A549 (cell line): ENCODE results near the gene KIF16B. TPM values are rescaled to one million over a fixed set of nuclear protein-coding genes. Genes with fewer than 3 reads are reported as not detected.

Source experiments
- ATAC-seq, 2 experiments: fragments of 200-7000 bp in 1 of 2; fragments of >200 bp in 1 of 2; cut with Nextera tagmentation in 1 of 2; cut with Tn5 transposase in 1 of 2; 3 replicates each; pipeline versions ENCODE4 v1.8.0 to v1.9.1; 2018 to 2020; ENCODE audit warnings: mild to moderate bottlenecking in 1 of 2, moderate library complexity in 1 of 2
- CTCF ChIA-PET: fragments of 300-600 bp; sonication (Branson Sonifier 250); formaldehyde crosslinking; extraction: SDS; loops from one replicate; lab custom pipeline; 2021; ENCODE audit warnings: antibody characterized with exemption, inconsistent platforms; lab: Yijun Ruan, JAX
- POLR2A ChIA-PET: fragments of 350-600 bp; formaldehyde crosslinking; extraction: SDS; loops from one replicate; lab custom pipeline; 2021; ENCODE audit warnings: antibody characterized with exemption, inconsistent platforms; lab: Yijun Ruan, JAX
- DNase-seq, 2 experiments: peaks; one replicate each; pipeline versions ENCODE4 v3.0.0 to v3.0.0-alpha.2; 2011 to 2016; ENCODE audit warnings: low read depth in 1 of 2, low spot score in 1 of 2
- FAIRE-seq: peaks from 2 replicates; lab custom pipeline; 2011; peaks lifted over from hg19 to GRCh38; lab: Jason Lieb, UNC
- H3K27ac ChIP-seq, 2 experiments: fragments of >200 bp; sonication (Bioruptor Twin); formaldehyde crosslinking; 3 replicates each; pipeline ENCODE4 v1.5.1; 2016 to 2017
- H3K4me1 ChIP-seq: fragments of >200 bp; sonication (Bioruptor Twin); formaldehyde crosslinking; 3 replicates; pipeline ENCODE4 v1.6.1; 2016
- H3K4me2 ChIP-seq: fragments of >200 bp; sonication (Bioruptor Twin); formaldehyde crosslinking; 3 replicates; pipeline ENCODE4 v1.6.1; 2016
- H3K4me3 ChIP-seq: fragments of >200 bp; sonication (Bioruptor Twin); formaldehyde crosslinking; 3 replicates; pipeline ENCODE4 v1.5.1; 2016
- H3K9me3 ChIP-seq: fragments of >200 bp; sonication (Bioruptor Twin); formaldehyde crosslinking; 3 replicates; pipeline ENCODE4 v1.6.1; 2016
- CBX8 ChIP-seq: fragments of 200-600 bp; sonication (generic); IDR thresholded peaks from 2 replicates; pipeline ENCODE4 v1.6.1; 2016
- CHD2 ChIP-seq: fragments of 150-350 bp; IDR thresholded peaks from 2 replicates; pipeline ENCODE4 v1.6.1; 2014; ENCODE audit warnings: low read length; ENCODE audit not compliant: partially characterized antibody
- CHD4 ChIP-seq: fragments of 200-600 bp; sonication (generic); IDR thresholded peaks from 2 replicates; pipeline ENCODE4 v1.6.1; 2016; ENCODE audit warnings: antibody characterized with exemption, mild to moderate bottlenecking, borderline replicate concordance
- FOXS1 ChIP-seq: fragments of 250-450 bp; sonication (Bioruptor Pico); IDR thresholded peaks from 2 replicates; pipeline ENCODE4 v1.5.0; 2020; ENCODE audit warnings: mild to moderate bottlenecking, moderate library complexity
- GATA3 ChIP-seq: IDR thresholded peaks from 2 replicates; pipeline ENCODE4 v1.6.1; 2012; ENCODE audit warnings: borderline replicate concordance
- HDAC2 ChIP-seq: fragments of 200-600 bp; sonication (generic); IDR thresholded peaks from 2 replicates; pipeline ENCODE4 v1.6.1; 2016
- HMGXB4 ChIP-seq: fragments of 250-450 bp; sonication (Bioruptor Pico); IDR thresholded peaks from 2 replicates; pipeline ENCODE4 v1.5.0; 2021; ENCODE audit warnings: mild to moderate bottlenecking, moderate library complexity, borderline replicate concordance
- HOXB13 ChIP-seq: fragments of 250-450 bp; sonication (Bioruptor Pico); IDR thresholded peaks from 2 replicates; pipeline ENCODE4 v1.5.0; 2020; ENCODE audit warnings: low read depth, mild to moderate bottlenecking, moderate library complexity
- JUN ChIP-seq, 2 experiments: fragments of >200 bp; sonication (Bioruptor Twin); formaldehyde crosslinking; IDR thresholded peaks; 2 replicates in 1 of 2; 3 replicates in 1 of 2; pipeline ENCODE4 v1.6.1; 2016 to 2017
- JUNB ChIP-seq: fragments of >200 bp; sonication (Bioruptor Twin); formaldehyde crosslinking; IDR thresholded peaks from 2 replicates; pipeline ENCODE4 v1.6.1; 2016
- KDM1A ChIP-seq: fragments of 200-600 bp; sonication (generic); IDR thresholded peaks from 2 replicates; pipeline ENCODE4 v1.6.1; 2016; ENCODE audit warnings: low read depth, mild to moderate bottlenecking
- KDM5A ChIP-seq: fragments of 200-600 bp; sonication (generic); IDR thresholded peaks from 2 replicates; pipeline ENCODE4 v1.6.1; 2016; ENCODE audit warnings: antibody characterized with exemption, mild to moderate bottlenecking
- MAFK ChIP-seq: fragments of 450-650 bp; IDR thresholded peaks from 2 replicates; pipeline ENCODE4 v1.6.1; 2014; ENCODE audit not compliant: partially characterized antibody
- MAZ ChIP-seq: fragments of 150-350 bp; IDR thresholded peaks from 2 replicates; pipeline ENCODE4 v1.6.1; 2014; ENCODE audit warnings: antibody characterized with exemption, low read depth, low read length, borderline replicate concordance
- MYC ChIP-seq: IDR thresholded peaks from 2 replicates; pipeline ENCODE4 v1.6.1; 2012; ENCODE audit warnings: mild to moderate bottlenecking, inconsistent platforms, low read length, improper control_type of control experiment, borderline replicate concordance
- POLR2A ChIP-seq: IDR thresholded peaks from 2 replicates; pipeline ENCODE4 v1.6.1; 2012; ENCODE audit warnings: mild to moderate bottlenecking, low read length
- RAD21 ChIP-seq, 2 experiments: fragments of >200 bp in 1 of 2; sonication (Bioruptor Twin) in 1 of 2; formaldehyde crosslinking in 1 of 2; IDR thresholded peaks in 1 of 2; conservative IDR thresholded peaks in 1 of 2; 2 replicates in 1 of 2; 3 replicates in 1 of 2; pipeline ENCODE4 v1.6.1; 2012 to 2018; ENCODE audit warnings: inconsistent platforms in 1 of 2
- REST ChIP-seq: fragments of 200-600 bp; sonication (generic); IDR thresholded peaks from 2 replicates; pipeline ENCODE4 v1.6.1; 2016; ENCODE audit warnings: antibody characterized with exemption, mild to moderate bottlenecking, moderate library complexity
- RFX5 ChIP-seq: fragments of 450-650 bp; IDR thresholded peaks from 2 replicates; pipeline ENCODE4 v1.7.1; 2014; ENCODE audit warnings: antibody characterized with exemption, mild to moderate bottlenecking, moderate library complexity
- SMC3 ChIP-seq: fragments of >200 bp; sonication (Bioruptor Twin); formaldehyde crosslinking; IDR thresholded peaks from 3 replicates; pipeline ENCODE4 v1.6.1; 2018; ENCODE audit warnings: inconsistent platforms
- SREBF2 ChIP-seq: fragments of 450-650 bp; IDR thresholded peaks from 2 replicates; pipeline ENCODE4 v1.6.1; 2014; ENCODE audit warnings: mild to moderate bottlenecking, moderate library complexity
- TP53 ChIP-seq: fragments of 250-450 bp; sonication (Bioruptor Pico); IDR thresholded peaks from 2 replicates; pipeline ENCODE4 v1.5.0; 2021; ENCODE audit warnings: mild to moderate bottlenecking, moderate library complexity
- WGBS: methylation state at CpG from one replicate; pipeline ENCODE4 v1.1.6; 2017; ENCODE audit errors: missing lambda C conversion rate; 5-methylcytosine and 5-hydroxymethylcytosine counted together
- polyA plus RNA-seq, 4 experiments: library from polyadenylated mRNA; depleted of rRNA in 3 of 4; stranded (reverse); fragments of >200 nt; fragmentation: RNase III in 1 of 4; extraction: RNeasy Plus Mini Kit Qiagen cat#74134 plus additional on column Dnase treatment in 1 of 4; gene quantifications; 2 replicates in 3 of 4; 3 replicates in 1 of 4; pipeline ENCODE4 v1.2.3, GENCODE V29; 2011 to 2017
- TF ChIP-seq, protein P1 (sequence below): IDR thresholded peaks from 2 replicates; pipeline ENCODE4 v1.6.1; 2012; ENCODE audit warnings: low read depth, borderline replicate concordance
- TF ChIP-seq, protein P2 (sequence below): fragments of >200 bp; sonication (Bioruptor Twin); formaldehyde crosslinking; IDR thresholded peaks from 3 replicates; pipeline ENCODE4 v1.5.1; 2016

The KIF16B gene
- polyA plus RNA-seq, 2 of the 4 experiments (the other 2 are of a cell fraction): 14.1 to 23.3 TPM

DNA sequence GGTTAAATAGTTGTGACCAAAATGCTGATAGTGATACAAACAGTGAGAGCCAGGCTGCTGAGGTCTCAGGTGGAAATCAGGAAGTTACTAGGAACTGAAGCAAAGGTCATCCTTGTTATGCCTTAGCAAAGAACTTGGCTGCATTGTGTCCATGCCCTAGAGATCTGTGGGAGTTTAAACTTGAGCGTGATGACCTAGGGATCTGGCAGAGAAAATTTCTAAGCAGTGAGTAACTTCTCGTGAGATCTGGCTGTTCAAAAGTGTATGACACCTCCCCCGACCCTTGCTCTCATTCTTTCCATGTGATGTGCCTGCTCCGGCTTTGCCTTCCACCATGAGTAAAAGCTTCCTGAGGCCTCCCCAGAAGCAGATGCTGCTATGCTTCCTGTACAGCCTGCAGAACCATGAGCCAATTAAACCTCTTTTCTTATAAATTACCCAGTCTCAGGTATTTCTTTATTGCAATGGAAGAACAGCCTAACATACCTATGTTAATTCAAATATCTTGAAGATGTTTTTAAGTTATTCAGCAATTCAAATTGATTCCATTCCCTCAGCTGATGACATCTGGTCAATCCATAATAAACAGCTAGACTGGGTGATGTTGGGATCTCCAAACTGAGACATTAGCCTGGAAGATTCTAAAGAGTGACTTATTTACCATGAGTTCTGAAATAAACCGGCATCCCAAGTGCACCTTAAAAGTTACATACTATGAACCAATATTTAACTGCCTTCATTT, 33.8 kb downstream of the KIF16B start:
- Histone ChIP-seq H3K9me3 (no peaks in the 10 kb centered on the region), H3K4me1 (peaks cover 6% of the 10 kb centered on the region; the same call in 1 of the 3 replicates), H3K4me3 (no peak overlapping the region), H3K27ac (no peak overlapping the region), H3K4me2 (no peak overlapping the region)
- TF ChIP-seq JUN (IDR thresholded peaks at IDR 0.05) (no peak), FOXS1 (no peak), CHD4 (no peak), HMGXB4 (CRISPR knock-in tag) (no peak), MYC (no peak), MAZ (no peak), HDAC2 (no peak), KDM1A (no peak), MAFK (no peak), REST (no peak), GATA3 (no peak), SMC3 (no peak), CBX8 (no peak)
- no peak for FAIRE-seq
- no peak for ATAC-seq
- ChIA-PET CTCF (interaction anchor here (1.0 to 2.9 kb wide), 3 partner anchors 11 to 35 kb away, joined by 3 to 13 read pairs (median 4); no protein-coding TSS in a partner anchor), POLR2A (interaction anchor here (0.7 kb wide), 1 partner anchor 33 kb away, joined by 4 read pairs; no protein-coding TSS in a partner anchor)
- 63% methylated on average over 5 of the region's 5 CpGs for WGBS
- peak in 1 of 2 experiments; percentile 26 for DNase-seq

GRCh38 chr20:16538779-16539178, 34.5 kb downstream of the KIF16B start:
- H3K9me3 ChIP-seq: no peaks in the 10 kb centered on the region
- WGBS: 88% methylated on average over 4 of the region's 4 CpGs
- no peak for TF ChIP-seq MAZ
- TF ChIP-seq, protein P1, sequence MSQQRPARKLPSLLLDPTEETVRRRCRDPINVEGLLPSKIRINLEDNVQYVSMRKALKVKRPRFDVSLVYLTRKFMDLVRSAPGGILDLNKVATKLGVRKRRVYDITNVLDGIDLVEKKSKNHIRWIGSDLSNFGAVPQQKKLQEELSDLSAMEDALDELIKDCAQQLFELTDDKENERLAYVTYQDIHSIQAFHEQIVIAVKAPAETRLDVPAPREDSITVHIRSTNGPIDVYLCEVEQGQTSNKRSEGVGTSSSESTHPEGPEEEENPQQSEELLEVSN: no peak
- no peak for TF ChIP-seq RFX5
- no peak for TF ChIP-seq CBX8
- TF ChIP-seq HOXB13 (CRISPR knock-in tag): no peak
- no peak for TF ChIP-seq HDAC2
- TF ChIP-seq JUNB: no peak
- no peak for TF ChIP-seq MYC
- TF ChIP-seq HMGXB4 (CRISPR knock-in tag): no peak
- no peak for TF ChIP-seq TP53 (CRISPR knock-in tag)
- TF ChIP-seq RAD21 (conservative IDR thresholded peaks at IDR 0.05 in 1 of 2, IDR thresholded peaks at IDR 0.05 in 1 of 2): no peak
- TF ChIP-seq, protein P2, sequence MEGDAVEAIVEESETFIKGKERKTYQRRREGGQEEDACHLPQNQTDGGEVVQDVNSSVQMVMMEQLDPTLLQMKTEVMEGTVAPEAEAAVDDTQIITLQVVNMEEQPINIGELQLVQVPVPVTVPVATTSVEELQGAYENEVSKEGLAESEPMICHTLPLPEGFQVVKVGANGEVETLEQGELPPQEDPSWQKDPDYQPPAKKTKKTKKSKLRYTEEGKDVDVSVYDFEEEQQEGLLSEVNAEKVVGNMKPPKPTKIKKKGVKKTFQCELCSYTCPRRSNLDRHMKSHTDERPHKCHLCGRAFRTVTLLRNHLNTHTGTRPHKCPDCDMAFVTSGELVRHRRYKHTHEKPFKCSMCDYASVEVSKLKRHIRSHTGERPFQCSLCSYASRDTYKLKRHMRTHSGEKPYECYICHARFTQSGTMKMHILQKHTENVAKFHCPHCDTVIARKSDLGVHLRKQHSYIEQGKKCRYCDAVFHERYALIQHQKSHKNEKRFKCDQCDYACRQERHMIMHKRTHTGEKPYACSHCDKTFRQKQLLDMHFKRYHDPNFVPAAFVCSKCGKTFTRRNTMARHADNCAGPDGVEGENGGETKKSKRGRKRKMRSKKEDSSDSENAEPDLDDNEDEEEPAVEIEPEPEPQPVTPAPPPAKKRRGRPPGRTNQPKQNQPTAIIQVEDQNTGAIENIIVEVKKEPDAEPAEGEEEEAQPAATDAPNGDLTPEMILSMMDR: no peak
- no peak for TF ChIP-seq GATA3
- no peak for TF ChIP-seq KDM5A
- TF ChIP-seq POLR2A: no peak
- TF ChIP-seq JUN (IDR thresholded peaks at IDR 0.05): no peak
- no peak for TF ChIP-seq SREBF2
- TF ChIP-seq CHD2: no peak
- no peak for ATAC-seq
- H3K4me3 ChIP-seq: no peak overlapping the region
- POLR2A ChIA-PET: no interaction called here
- peak; percentile 7 for FAIRE-seq
- no peak for DNase-seq
- no peak overlapping the region for H3K4me2 ChIP-seq
- peaks cover 6% of the 10 kb centered on the region; the same call in 1 of the 3 replicates for H3K4me1 ChIP-seq
- CTCF ChIA-PET: interaction anchor here (1.0 kb wide), 1 partner anchor 36 kb away, joined by 3 read pairs; no protein-coding TSS in a partner anchor
- no peak overlapping the region for H3K27ac ChIP-seq
